ENCODE results near the gene SLC22A13.

The SLC22A13 gene, protein sequence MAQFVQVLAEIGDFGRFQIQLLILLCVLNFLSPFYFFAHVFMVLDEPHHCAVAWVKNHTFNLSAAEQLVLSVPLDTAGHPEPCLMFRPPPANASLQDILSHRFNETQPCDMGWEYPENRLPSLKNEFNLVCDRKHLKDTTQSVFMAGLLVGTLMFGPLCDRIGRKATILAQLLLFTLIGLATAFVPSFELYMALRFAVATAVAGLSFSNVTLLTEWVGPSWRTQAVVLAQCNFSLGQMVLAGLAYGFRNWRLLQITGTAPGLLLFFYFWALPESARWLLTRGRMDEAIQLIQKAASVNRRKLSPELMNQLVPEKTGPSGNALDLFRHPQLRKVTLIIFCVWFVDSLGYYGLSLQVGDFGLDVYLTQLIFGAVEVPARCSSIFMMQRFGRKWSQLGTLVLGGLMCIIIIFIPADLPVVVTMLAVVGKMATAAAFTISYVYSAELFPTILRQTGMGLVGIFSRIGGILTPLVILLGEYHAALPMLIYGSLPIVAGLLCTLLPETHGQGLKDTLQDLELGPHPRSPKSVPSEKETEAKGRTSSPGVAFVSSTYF

DNA sequence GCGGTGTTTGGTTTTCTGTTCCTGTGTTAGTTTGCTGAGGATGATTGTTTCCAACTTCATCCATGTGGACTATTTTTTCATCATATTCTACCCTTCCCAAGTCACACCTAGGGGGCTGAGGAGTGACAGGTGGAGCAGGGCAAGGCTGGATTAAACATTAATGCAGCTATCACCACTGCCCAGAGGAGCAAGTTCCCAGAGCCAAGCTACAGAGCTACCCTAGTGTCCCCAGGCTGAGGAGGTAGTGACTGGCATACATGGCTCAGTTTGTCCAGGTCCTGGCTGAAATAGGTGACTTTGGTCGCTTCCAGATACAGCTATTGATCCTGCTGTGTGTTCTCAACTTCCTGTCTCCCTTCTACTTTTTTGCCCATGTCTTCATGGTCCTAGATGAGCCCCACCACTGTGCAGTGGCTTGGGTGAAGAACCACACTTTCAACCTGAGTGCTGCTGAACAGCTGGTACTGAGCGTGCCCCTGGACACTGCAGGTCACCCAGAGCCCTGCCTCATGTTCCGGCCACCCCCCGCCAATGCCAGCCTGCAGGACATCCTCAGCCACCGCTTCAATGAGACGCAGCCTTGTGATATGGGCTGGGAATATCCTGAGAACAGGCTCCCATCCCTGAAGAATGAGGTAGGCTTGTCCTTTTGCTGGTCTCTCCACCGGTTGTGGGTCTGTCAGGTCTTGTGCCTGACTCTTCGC is at the start of gene SLC22A13:
SLC22A13 (plus strand) TSS at position 209 of the 704 bp plus-strand sequence; CDS start at position 258, 49 bp downstream.
- H3K36me3 ChIP-seq (ENCODE audit: control insufficient read depth, insufficient read depth, low read length), result no peaks in the 10 kb centered on the region
- no peak within 1 kb of the TSS for H3K4me3 ChIP-seq (ENCODE audit: low read depth, low read length)
- H3K27me3 ChIP-seq (ENCODE audit: control insufficient read depth, insufficient read depth, low read length), result no peaks in the 10 kb centered on the region
- H3K79me2 ChIP-seq, result no peaks in the 10 kb centered on the region
- no peak within 1 kb of the TSS for H2AFZ ChIP-seq
- no peak within 1 kb of the TSS for H3K9ac ChIP-seq
- H3K4me2 ChIP-seq (ENCODE audit: low read length), result no peak within 1 kb of the TSS
- TF ChIP-seq, protein P1, sequence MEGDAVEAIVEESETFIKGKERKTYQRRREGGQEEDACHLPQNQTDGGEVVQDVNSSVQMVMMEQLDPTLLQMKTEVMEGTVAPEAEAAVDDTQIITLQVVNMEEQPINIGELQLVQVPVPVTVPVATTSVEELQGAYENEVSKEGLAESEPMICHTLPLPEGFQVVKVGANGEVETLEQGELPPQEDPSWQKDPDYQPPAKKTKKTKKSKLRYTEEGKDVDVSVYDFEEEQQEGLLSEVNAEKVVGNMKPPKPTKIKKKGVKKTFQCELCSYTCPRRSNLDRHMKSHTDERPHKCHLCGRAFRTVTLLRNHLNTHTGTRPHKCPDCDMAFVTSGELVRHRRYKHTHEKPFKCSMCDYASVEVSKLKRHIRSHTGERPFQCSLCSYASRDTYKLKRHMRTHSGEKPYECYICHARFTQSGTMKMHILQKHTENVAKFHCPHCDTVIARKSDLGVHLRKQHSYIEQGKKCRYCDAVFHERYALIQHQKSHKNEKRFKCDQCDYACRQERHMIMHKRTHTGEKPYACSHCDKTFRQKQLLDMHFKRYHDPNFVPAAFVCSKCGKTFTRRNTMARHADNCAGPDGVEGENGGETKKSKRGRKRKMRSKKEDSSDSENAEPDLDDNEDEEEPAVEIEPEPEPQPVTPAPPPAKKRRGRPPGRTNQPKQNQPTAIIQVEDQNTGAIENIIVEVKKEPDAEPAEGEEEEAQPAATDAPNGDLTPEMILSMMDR (IDR thresholded peaks at IDR 0.05), result no peak
- H3K27ac ChIP-seq, result no peak within 1 kb of the TSS
- peaks cover 3% of the 10 kb centered on the region for H3K4me1 ChIP-seq
- H3K9me3 ChIP-seq (ENCODE audit: control insufficient read depth, low read length), result no peaks in the 10 kb centered on the region

DNA sequence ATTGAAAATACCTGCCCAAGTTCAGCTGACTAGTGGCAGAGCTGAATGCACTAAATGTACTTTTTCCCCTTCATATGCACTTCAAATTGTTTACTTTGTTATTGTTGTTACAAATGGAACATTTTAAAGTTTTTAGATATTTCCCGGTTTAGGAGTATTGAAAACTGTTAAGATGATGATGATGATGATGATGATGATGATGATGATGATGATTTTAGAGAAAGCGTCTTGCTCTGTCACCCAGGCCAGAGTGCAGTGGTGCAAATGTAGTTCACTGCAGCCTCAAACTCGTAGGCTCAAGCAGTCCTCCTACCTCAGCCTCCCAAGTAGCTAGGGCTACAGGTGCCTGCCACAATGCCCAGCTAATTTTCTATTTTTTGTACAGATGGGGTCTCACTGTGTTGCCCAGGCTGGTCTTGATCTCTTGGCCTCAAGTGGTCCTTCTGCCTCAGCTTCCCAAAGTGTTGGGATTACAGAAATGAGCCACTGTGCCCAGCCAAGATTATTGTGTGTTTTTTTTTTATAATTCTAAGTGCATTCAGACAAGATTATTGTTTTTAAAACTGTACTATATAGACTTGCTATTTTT is 45.9 kb upstream of the SLC22A13 start:
- H3K27me3 ChIP-seq (ENCODE audit: control insufficient read depth, insufficient read depth, low read length), result no peaks in the 10 kb centered on the region
- H3K9me3 ChIP-seq (ENCODE audit: control insufficient read depth, low read length), result no peaks in the 10 kb centered on the region
- no peak overlapping the region for H3K4me3 ChIP-seq (ENCODE audit: low read depth, low read length)
- H3K36me3 ChIP-seq (ENCODE audit: control insufficient read depth, insufficient read depth, low read length), result no peaks in the 10 kb centered on the region
- TF ChIP-seq, protein P1 (IDR thresholded peaks at IDR 0.05), result no peak
- no peak overlapping the region for H3K4me2 ChIP-seq (ENCODE audit: low read length)
- no peaks in the 10 kb centered on the region for H3K4me1 ChIP-seq
- no peak overlapping the region for H3K27ac ChIP-seq
- H3K79me2 ChIP-seq, result no peaks in the 10 kb centered on the region
- no peak overlapping the region for H2AFZ ChIP-seq
- H3K9ac ChIP-seq, result no peak overlapping the region

DNA sequence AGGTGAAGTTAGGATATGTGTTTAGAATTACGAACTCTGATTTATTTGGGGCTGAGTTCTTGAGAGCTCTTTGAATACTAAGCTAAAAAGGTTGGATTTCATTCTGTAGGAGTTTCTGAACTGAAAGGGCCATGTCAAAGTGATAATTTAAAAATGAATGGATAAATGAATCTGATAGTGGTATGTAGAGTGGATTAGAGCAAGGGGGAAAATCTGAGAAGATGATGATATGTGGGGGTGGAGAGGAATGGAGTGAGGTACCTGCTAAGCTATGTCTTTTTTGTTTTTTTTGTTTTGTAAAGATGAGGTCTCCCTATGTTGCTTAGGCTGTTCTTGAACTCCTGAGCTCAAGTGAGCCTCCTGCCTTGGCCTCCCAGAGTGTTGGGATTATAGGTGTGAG is 44.6 kb upstream of the SLC22A13 start:
- no peaks in the 10 kb centered on the region for H3K36me3 ChIP-seq (ENCODE audit: control insufficient read depth, insufficient read depth, low read length)
- H2AFZ ChIP-seq, result no peak overlapping the region
- no peak overlapping the region for H3K4me2 ChIP-seq (ENCODE audit: low read length)
- H3K27ac ChIP-seq, result no peak overlapping the region
- no peaks in the 10 kb centered on the region for H3K9me3 ChIP-seq (ENCODE audit: control insufficient read depth, low read length)
- no peak overlapping the region for H3K4me3 ChIP-seq (ENCODE audit: low read depth, low read length)
- TF ChIP-seq, protein P1 (IDR thresholded peaks at IDR 0.05), result no peak
- no peaks in the 10 kb centered on the region for H3K4me1 ChIP-seq
- no peaks in the 10 kb centered on the region for H3K79me2 ChIP-seq
- H3K9ac ChIP-seq, result no peak overlapping the region
- no peaks in the 10 kb centered on the region for H3K27me3 ChIP-seq (ENCODE audit: control insufficient read depth, insufficient read depth, low read length)

GRCh38 chr3:38222032-38222634 is 43.5 kb upstream of the SLC22A13 start:
- H3K9ac ChIP-seq, result no peak overlapping the region
- H3K4me1 ChIP-seq, result no peaks in the 10 kb centered on the region
- H3K36me3 ChIP-seq (ENCODE audit: control insufficient read depth, insufficient read depth, low read length), result no peaks in the 10 kb centered on the region
- H3K27me3 ChIP-seq (ENCODE audit: control insufficient read depth, insufficient read depth, low read length), result no peaks in the 10 kb centered on the region
- no peak overlapping the region for H3K27ac ChIP-seq
- TF ChIP-seq, protein P1 (IDR thresholded peaks at IDR 0.05), result no peak
- no peak overlapping the region for H2AFZ ChIP-seq
- no peak overlapping the region for H3K4me3 ChIP-seq (ENCODE audit: low read depth, low read length)
- H3K79me2 ChIP-seq, result no peaks in the 10 kb centered on the region
- no peak overlapping the region for H3K4me2 ChIP-seq (ENCODE audit: low read length)
- no peaks in the 10 kb centered on the region for H3K9me3 ChIP-seq (ENCODE audit: control insufficient read depth, low read length)

All from parathyroid adenoma (tissue), 2 donors.